AG09319 (cell line): ENCODE results near the gene COTL1.

Experiments
- DNase-seq: peaks from one replicate; pipeline ENCODE4 v3.0.0-alpha.2; 2010; ENCODE audit warnings: low read depth; ENCODE audit errors: extremely low read depth
- TF ChIP-seq, protein P1 (sequence below): IDR thresholded peaks from 2 replicates; pipeline ENCODE4 v1.5.1; 2011; ENCODE audit warnings: low read depth, mild to moderate bottlenecking, inconsistent platforms, low read length, moderate library complexity

COTL1 gene

DNA sequence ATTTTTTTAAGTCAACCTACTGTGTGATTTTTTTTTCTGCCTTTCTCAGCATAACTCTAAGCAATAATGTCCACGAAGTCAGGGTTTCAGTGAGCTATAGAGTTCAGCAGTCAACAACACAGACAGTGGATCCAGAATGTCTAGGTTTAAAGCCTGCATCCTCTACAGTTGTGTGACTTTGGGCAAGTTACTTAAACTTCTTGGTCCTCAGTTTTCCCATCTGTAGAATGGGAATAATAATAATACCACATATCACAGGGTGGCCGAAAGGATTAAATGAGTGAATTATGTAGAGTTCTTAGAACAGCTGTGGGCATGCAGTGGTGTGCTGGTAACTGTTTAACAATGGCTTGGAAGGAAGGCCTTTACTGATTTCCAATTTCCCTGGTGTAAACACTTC lies 74.6 kb downstream of the COTL1 start:
- TF ChIP-seq, protein P1, sequence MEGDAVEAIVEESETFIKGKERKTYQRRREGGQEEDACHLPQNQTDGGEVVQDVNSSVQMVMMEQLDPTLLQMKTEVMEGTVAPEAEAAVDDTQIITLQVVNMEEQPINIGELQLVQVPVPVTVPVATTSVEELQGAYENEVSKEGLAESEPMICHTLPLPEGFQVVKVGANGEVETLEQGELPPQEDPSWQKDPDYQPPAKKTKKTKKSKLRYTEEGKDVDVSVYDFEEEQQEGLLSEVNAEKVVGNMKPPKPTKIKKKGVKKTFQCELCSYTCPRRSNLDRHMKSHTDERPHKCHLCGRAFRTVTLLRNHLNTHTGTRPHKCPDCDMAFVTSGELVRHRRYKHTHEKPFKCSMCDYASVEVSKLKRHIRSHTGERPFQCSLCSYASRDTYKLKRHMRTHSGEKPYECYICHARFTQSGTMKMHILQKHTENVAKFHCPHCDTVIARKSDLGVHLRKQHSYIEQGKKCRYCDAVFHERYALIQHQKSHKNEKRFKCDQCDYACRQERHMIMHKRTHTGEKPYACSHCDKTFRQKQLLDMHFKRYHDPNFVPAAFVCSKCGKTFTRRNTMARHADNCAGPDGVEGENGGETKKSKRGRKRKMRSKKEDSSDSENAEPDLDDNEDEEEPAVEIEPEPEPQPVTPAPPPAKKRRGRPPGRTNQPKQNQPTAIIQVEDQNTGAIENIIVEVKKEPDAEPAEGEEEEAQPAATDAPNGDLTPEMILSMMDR: no peak
- DNase-seq: no peak

DNA sequence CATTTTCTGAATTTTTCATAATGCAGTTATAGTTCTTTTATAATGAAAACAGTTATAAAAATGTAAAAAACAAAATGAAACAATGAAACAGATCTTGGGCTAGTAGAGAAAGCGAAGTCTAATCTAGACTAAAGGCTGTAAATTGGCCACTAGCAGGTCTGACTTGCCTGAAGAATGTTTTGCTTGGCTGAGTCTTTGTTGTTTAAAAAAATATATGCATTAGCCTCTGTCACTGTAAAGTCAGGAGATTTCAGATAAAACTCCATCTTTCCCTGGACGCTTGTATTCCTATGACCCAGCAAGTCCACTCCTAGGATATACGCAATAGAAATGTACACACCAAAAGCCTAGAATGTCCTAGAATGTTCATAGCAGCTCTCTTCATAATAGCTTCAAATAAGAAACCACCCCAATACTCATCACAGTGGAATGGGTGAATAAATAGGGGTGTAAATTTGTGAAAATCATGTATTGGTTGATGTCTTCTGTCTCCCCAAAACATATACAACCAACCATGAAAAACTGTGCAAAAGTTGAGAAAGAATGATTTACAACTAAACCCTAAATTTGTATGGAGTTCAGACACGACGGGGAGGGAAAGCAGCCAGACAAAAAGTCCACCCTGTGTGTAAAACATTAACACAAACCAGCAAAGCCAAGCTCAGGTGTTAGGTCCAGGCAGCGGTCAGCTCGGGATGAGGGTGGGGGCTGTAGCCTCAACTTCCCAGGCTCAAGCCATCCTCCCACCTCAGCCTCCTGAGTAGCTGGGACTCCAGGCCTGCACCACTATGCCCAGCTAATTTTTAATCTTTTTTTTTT lies 75.7 kb downstream of the COTL1 start:
- DNase-seq: no peak
- TF ChIP-seq, protein P1: no peak

DNA sequence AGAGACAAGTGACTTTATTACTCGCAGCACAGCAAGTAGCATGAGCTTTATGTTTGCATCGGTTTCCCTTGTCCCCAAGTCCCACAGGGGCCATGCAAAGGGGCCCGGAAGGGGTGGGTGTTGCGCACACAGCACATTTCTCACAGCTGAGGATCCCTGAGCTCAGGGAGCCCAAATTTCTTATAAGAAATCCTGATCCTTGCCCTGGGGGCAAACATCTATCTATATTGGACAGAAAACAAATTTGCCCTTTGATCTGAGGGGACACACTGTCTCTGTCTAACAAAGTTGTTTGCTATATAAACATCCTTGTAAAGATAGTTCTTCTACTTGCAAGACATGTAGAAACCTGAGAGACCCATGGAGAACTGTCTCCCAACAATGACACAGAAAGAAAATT lies 77.7 kb downstream of the COTL1 start:
- DNase-seq: no peak
- TF ChIP-seq, protein P1: no peak

DNA sequence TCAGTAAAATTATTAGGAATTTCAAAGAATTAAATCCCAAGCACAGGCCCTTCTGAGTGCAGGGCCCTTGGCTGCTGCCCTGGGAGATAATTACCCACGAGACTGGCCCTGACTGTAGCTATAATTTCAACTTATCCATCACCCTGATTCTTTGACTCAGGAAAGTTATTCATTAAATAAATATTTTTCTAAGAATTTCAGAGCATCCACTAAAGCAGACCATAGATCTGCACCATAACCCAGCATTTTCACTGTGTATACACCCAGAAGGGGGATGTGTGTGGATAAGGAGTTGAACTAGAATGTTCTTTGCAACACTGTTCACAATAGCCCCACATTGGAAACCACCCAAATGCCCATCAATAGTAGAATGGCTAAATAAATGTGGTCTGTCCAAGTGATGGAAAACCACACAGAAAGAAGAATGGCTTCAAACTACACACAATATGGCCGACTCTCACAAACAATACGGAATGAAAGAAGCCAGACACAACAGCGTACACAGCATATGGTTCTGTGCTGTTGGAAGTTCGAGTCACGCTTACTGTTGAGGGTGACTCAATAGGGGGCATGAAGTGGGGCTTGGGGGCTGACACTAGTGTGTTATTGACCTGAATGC lies 79.5 kb downstream of the COTL1 start:
- no peak for DNase-seq
- TF ChIP-seq, protein P1: no peak

DNA sequence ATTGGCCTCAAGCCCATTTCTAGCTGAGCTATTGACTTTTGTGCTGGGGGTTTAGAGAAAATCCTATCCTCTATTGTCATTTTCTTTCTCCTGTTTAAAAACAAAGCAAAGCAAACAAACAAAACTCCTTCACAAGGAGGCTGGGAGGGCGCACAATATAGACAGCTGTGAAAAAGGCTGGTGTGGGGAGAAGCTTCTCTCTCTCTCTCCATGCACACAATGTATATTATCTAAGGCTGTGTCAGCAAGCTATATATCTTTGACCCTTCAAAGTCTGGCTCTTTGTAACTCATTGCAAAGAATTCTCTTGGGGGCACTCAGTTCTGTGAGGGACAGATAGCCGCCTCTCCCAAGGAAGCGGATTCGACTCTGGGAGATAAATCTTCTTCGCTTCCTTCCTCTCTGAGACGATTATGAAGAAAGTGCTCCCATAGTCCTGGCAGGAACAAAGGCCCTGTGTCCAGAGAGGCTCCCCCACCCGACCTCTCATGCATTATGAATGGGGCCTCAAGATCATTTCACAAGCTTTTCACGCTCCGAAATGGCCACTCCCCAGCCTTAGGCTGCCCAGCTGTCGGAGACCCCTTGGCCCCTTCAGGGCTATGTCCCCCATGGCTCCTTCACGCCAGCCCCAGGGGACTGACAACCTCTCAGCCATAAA lies 80.3 kb downstream of the COTL1 start:
- TF ChIP-seq, protein P1: no peak

DNA sequence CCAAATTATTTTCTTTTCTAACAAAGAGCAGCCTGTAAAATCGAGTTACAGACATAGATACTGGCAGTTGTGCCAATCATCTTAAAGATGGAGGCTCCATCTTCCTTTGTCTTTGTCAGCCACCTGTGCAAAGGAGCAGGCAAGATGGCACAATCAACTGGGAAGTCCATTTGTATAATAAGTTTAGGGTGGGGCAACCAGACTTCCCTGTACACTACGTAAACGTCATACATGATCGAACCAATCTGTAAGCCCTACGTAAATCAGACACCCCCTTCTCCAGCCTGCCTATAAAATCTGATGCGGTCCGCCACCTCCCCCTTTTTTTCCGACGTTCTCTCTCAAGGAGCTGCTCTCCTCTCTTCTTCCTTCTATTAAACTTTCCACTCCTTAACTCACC lies 82.0 kb downstream of the COTL1 start:
- no peak for DNase-seq
- TF ChIP-seq, protein P1: no peak

More for the DNA sequence above, 80.3 kb downstream of the COTL1 start:
- DNase-seq: no peak

DNA sequence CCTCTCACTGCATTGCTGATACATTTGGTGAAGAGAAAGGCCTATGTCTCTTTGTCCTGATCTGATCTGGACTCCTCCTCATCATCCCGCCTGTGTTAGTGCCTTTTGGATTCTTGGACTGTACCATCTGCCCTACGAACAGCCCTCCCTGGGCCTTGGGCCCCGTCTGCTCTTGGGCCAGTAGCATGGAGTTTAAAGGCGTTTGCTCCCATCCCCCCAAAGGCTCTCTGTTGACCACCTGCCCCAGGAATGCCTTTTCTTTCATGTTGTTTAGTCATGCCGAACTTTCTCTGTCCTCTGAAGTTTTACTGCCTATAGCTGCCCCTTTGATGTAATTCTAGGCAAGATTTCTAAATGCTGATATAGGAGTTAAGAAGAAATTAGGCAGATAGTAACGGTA lies 82.5 kb downstream of the COTL1 start:
- DNase-seq: no peak
- TF ChIP-seq, protein P1: no peak
